ENCODE measurements around the gene PSMD4.

DNA sequence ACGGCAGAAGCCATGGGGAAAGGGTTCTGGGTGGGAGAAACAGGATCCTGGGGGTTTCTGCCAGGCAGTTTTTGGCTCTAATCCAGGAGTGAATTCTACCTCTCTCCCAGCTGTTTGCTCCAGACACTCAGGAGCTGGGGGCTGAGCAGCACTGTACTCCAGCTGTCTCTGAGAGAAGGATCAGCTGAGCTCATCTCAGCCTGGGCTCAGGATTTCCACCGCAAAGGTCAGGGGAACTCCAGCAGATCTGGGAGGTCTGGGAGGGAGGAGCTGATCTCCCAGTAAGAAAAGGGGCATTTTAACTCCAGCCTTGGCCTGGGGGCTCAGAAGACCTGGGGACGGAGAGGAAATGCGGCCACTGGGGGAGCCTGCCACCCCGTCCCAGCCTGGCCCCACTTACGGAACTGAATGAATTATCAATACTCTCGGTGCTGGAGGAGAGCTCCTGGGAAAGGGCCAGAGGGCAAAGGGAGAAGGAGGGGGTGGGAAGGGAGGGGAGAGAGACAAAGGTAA lies 55.3 kb downstream of the PSMD4 start:
- no peak for TF ChIP-seq EZH2 (IDR thresholded peaks at IDR 0.05; ENCODE audit: borderline replicate concordance, low read depth, low read length, poor library complexity, severe bottlenecking)
- TF ChIP-seq, protein P1, sequence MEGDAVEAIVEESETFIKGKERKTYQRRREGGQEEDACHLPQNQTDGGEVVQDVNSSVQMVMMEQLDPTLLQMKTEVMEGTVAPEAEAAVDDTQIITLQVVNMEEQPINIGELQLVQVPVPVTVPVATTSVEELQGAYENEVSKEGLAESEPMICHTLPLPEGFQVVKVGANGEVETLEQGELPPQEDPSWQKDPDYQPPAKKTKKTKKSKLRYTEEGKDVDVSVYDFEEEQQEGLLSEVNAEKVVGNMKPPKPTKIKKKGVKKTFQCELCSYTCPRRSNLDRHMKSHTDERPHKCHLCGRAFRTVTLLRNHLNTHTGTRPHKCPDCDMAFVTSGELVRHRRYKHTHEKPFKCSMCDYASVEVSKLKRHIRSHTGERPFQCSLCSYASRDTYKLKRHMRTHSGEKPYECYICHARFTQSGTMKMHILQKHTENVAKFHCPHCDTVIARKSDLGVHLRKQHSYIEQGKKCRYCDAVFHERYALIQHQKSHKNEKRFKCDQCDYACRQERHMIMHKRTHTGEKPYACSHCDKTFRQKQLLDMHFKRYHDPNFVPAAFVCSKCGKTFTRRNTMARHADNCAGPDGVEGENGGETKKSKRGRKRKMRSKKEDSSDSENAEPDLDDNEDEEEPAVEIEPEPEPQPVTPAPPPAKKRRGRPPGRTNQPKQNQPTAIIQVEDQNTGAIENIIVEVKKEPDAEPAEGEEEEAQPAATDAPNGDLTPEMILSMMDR (conservative IDR thresholded peaks at IDR 0.05; ENCODE audit: low read depth, low read length): no peak
